GM06990 (cell line): Measurements from ENCODE around the gene GALNT14.

Experiments
- DNase-seq: peaks from one replicate; pipeline ENCODE4 v3.0.0-alpha.2; 2011; ENCODE audit not compliant: insufficient read length; ENCODE audit errors: extremely low read depth
- H3K27me3 ChIP-seq: replicated peaks from 2 replicates; pipeline ENCODE4 v1.6.0; 2011; ENCODE audit warnings: low read length; ENCODE audit not compliant: control insufficient read depth, insufficient read depth
- H3K36me3 ChIP-seq: 2 replicates; pipeline ENCODE4 v1.5.1; 2011; ENCODE audit warnings: low read length; ENCODE audit not compliant: control insufficient read depth, insufficient read depth
- H3K4me3 ChIP-seq: replicated peaks from 2 replicates; pipeline ENCODE4 v1.5.1; 2011; ENCODE audit warnings: low read depth, mild to moderate bottlenecking, control low read depth, low read length
- TF ChIP-seq, protein P1 (sequence below): IDR thresholded peaks from 2 replicates; pipeline ENCODE4 v1.5.1; 2011; ENCODE audit warnings: low read length, control low read depth, mild to moderate bottlenecking, inconsistent platforms; ENCODE audit not compliant: insufficient read depth, poor library complexity, severe bottlenecking

The GALNT14 gene

DNA sequence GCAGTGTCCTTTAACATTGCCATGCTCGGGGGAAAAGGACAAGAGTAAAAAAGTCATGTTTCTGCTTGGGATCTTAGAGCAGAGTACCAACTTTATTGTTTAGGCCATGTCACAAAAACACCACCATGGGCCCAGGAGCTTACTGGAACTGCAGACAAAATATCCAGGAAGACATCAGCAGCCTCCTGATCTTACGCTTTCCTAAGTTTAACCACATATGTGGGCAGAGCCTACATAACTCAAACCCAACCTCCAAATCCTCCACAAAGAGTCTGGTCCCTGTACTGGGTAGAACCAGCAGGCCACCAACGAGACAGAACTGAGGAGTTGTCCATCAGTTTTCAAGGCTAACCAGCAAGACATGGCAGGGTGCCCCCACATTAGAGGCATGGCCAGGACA, 10.3 kb downstream of the GALNT14 start:
- TF ChIP-seq, protein P1, sequence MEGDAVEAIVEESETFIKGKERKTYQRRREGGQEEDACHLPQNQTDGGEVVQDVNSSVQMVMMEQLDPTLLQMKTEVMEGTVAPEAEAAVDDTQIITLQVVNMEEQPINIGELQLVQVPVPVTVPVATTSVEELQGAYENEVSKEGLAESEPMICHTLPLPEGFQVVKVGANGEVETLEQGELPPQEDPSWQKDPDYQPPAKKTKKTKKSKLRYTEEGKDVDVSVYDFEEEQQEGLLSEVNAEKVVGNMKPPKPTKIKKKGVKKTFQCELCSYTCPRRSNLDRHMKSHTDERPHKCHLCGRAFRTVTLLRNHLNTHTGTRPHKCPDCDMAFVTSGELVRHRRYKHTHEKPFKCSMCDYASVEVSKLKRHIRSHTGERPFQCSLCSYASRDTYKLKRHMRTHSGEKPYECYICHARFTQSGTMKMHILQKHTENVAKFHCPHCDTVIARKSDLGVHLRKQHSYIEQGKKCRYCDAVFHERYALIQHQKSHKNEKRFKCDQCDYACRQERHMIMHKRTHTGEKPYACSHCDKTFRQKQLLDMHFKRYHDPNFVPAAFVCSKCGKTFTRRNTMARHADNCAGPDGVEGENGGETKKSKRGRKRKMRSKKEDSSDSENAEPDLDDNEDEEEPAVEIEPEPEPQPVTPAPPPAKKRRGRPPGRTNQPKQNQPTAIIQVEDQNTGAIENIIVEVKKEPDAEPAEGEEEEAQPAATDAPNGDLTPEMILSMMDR = no peak
- DNase-seq = no peak
- Histone ChIP-seq H3K27me3 (peaks cover 1% of the 10 kb centered on the region; the same call in 1 of the 2 replicates), H3K36me3 (no peaks in the 10 kb centered on the region), H3K4me3 (no peak overlapping the region)

DNA sequence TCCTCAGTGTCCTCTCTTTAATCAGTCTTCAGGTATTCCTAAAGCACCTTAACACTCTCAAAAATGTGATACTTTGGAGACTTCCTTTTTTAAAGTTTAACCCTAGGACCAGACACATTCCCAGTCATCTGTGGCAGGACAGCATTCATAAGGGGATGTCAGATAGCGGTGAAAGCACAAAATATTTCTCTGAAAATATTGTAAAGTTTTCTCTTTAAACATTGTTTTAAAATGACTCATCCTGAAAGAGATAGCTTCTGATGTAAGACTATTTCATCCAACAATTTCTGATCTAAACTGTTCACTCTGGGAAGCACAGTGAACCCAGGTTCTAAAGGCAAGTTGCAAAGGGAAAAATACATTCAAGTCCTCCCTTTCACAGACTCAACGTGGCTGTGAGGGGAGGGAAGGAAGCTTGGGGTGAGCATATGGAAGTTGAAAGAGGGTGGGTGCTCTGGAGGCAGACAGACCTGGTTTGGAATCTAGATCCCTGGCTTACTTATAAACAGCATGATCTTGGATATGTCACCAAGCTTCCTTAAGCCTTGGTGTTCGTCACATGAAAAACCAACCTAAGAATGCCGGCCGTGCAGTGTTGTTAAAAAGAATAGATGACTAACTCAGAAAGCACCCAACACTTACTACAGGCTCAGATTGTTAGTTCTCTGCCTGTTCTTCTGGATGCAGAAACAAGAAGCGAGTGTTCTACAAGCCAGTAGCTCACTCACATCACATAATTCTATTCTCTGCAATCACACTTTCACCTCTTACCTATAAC, 12.1 kb downstream of the GALNT14 start:
- H3K4me3 ChIP-seq = no peak overlapping the region
- TF ChIP-seq, protein P1 = no peak
- peaks cover 2% of the 10 kb centered on the region; the same call in 1 of the 2 replicates for H3K27me3 ChIP-seq
- DNase-seq = no peak
- no peaks in the 10 kb centered on the region for H3K36me3 ChIP-seq

DNA sequence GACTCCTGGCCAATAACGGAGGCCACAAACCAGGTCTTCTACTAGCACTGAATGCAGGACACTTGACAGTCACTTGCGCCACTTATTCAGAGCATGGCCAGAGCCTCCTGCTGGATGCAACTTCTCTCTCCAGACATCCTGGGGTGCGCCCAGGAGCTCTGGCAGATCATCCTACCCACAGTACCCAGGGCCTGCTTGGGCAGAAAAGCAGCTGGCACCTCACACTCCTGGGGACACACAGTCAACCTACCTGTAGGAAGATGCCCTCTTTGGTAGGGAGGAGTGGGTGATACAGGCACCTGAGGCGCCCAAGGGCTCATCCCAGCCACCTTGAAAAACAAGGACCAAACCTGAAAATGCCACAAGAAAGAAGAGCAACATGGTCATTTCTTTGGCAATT, 13.3 kb downstream of the GALNT14 start:
- TF ChIP-seq, protein P1 = no peak
- DNase-seq = no peak
- Histone ChIP-seq H3K36me3 (no peaks in the 10 kb centered on the region), H3K27me3 (peaks cover 2% of the 10 kb centered on the region; the same call in 1 of the 2 replicates), H3K4me3 (no peak overlapping the region)

DNA sequence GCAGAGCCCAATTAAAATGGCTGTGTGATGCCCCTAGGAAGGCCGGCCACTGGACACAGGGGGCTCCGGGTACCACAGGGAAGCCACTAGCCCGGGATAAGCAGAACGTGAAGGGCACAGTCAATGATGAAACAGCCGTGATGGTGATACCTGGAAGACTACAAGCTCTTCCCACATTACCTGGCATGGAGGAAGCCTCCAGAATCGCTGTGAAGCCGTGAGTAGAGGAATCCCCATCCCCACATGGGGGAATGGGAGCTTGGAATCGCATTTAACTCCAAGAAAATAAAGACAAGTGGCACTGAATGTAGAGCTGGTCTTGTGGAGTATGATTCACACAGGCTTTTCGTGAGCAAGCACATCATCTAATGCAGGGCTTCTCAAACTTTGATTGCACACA, 16.1 kb downstream of the GALNT14 start:
- TF ChIP-seq, protein P1 = no peak
- Histone ChIP-seq H3K27me3 (peaks cover 2% of the 10 kb centered on the region; the same call in 1 of the 2 replicates), H3K4me3 (no peak overlapping the region), H3K36me3 (no peaks in the 10 kb centered on the region)
- no peak for DNase-seq

DNA sequence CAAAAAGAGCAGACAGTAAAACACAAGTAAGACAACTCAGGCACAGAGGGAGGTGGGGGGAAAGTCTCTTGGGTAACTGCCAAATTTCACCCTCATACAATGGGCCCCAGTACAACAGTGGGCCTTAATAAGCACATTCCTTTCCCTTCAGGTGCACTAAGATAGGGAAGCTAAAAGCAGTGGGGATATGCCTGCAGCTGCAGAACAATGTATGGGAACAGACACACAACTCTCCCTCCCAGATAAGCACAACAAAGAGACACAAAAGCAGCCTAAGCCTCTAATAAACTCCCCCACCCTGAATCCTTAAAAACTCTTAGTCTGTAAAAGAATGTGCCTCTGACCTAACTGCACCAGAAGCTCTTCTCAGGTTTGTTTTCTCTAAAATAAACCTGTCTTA, 24.5 kb downstream of the GALNT14 start:
- Histone ChIP-seq H3K36me3 (no peaks in the 10 kb centered on the region), H3K27me3 (peaks cover 1% of the 10 kb centered on the region; the same call in 1 of the 2 replicates), H3K4me3 (no peak overlapping the region)
- DNase-seq = no peak
- TF ChIP-seq, protein P1 = no peak
